ENCODE measurements around the gene FOXP1. TPM values are rescaled to one million over a fixed set of nuclear protein-coding genes. Genes with fewer than 3 reads are reported as not detected.

FOXP1 gene
- polyA plus RNA-seq, 1 donor from 2014 or later: 5.6 TPM

DNA sequence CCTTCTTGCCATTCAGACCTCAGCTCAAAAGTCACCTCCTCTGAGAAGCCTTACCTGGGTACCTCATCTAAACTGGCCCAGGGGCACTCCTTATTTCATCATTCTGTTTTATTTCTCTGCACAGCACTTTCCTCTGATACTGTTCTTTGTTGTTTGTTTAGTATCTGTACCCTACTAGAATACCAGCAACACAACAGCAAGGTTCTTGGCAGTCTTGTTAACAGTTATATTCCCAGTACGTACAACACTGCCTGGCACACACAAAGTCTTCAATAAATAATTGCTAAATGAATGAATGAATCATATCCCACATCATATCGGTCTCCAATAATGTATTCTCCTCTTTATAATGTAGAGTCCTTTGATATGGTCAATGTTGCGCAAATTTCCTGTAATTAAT is 188.1 kb downstream of the FOXP1 start:
- H3K4me2 ChIP-seq (ENCODE audit: low read length): no peak overlapping the region
- TF ChIP-seq SMC3 (conservative IDR thresholded peaks at IDR 0.05; ENCODE audit: poor library complexity) (no peak), EP300 (conservative IDR thresholded peaks at IDR 0.05; ENCODE audit: poor library complexity, severe bottlenecking) (no peak), POLR2AphosphoS5 (IDR thresholded peaks at IDR 0.05) (no peak), MXI1 (conservative IDR thresholded peaks at IDR 0.05; ENCODE audit: poor library complexity, severe bottlenecking) (no peak), RAD21 (conservative IDR thresholded peaks at IDR 0.05) (no peak)
- TF ChIP-seq, protein P1, sequence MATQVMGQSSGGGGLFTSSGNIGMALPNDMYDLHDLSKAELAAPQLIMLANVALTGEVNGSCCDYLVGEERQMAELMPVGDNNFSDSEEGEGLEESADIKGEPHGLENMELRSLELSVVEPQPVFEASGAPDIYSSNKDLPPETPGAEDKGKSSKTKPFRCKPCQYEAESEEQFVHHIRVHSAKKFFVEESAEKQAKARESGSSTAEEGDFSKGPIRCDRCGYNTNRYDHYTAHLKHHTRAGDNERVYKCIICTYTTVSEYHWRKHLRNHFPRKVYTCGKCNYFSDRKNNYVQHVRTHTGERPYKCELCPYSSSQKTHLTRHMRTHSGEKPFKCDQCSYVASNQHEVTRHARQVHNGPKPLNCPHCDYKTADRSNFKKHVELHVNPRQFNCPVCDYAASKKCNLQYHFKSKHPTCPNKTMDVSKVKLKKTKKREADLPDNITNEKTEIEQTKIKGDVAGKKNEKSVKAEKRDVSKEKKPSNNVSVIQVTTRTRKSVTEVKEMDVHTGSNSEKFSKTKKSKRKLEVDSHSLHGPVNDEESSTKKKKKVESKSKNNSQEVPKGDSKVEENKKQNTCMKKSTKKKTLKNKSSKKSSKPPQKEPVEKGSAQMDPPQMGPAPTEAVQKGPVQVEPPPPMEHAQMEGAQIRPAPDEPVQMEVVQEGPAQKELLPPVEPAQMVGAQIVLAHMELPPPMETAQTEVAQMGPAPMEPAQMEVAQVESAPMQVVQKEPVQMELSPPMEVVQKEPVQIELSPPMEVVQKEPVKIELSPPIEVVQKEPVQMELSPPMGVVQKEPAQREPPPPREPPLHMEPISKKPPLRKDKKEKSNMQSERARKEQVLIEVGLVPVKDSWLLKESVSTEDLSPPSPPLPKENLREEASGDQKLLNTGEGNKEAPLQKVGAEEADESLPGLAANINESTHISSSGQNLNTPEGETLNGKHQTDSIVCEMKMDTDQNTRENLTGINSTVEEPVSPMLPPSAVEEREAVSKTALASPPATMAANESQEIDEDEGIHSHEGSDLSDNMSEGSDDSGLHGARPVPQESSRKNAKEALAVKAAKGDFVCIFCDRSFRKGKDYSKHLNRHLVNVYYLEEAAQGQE (IDR thresholded peaks at IDR 0.05; ENCODE audit: borderline replicate concordance): no peak
- TF ChIP-seq, protein P2, sequence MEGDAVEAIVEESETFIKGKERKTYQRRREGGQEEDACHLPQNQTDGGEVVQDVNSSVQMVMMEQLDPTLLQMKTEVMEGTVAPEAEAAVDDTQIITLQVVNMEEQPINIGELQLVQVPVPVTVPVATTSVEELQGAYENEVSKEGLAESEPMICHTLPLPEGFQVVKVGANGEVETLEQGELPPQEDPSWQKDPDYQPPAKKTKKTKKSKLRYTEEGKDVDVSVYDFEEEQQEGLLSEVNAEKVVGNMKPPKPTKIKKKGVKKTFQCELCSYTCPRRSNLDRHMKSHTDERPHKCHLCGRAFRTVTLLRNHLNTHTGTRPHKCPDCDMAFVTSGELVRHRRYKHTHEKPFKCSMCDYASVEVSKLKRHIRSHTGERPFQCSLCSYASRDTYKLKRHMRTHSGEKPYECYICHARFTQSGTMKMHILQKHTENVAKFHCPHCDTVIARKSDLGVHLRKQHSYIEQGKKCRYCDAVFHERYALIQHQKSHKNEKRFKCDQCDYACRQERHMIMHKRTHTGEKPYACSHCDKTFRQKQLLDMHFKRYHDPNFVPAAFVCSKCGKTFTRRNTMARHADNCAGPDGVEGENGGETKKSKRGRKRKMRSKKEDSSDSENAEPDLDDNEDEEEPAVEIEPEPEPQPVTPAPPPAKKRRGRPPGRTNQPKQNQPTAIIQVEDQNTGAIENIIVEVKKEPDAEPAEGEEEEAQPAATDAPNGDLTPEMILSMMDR (IDR thresholded peaks at IDR 0.05; ENCODE audit: poor library complexity, severe bottlenecking): no peak
- no peaks in the 10 kb centered on the region for H3K36me3 ChIP-seq (ENCODE audit: insufficient read depth, low read length)
- no peak overlapping the region for H3K9ac ChIP-seq (ENCODE audit: low read length)
- no peaks in the 10 kb centered on the region for H3K27me3 ChIP-seq (ENCODE audit: insufficient read depth, low read depth, low read length)
- H3F3A ChIP-seq (ENCODE audit: insufficient read depth, low read length, poor library complexity, severe bottlenecking): no peaks in the 10 kb centered on the region
- no peak overlapping the region for H3K27ac ChIP-seq (ENCODE audit: low read length)
- H3K9me2 ChIP-seq (ENCODE audit: insufficient read depth, low read length): no peaks in the 10 kb centered on the region
- no peaks in the 10 kb centered on the region for H3K79me2 ChIP-seq (replicated peaks; ENCODE audit: insufficient read depth, low read length)
- no peaks in the 10 kb centered on the region for H4K20me1 ChIP-seq (ENCODE audit: insufficient read depth)
- no peaks in the 10 kb centered on the region for H3K9me3 ChIP-seq (ENCODE audit: low read length)
- H2AFZ ChIP-seq (ENCODE audit: low read depth, low read length): no peak overlapping the region
- H3K4me3 ChIP-seq (ENCODE audit: low read length): no peak overlapping the region

DNA sequence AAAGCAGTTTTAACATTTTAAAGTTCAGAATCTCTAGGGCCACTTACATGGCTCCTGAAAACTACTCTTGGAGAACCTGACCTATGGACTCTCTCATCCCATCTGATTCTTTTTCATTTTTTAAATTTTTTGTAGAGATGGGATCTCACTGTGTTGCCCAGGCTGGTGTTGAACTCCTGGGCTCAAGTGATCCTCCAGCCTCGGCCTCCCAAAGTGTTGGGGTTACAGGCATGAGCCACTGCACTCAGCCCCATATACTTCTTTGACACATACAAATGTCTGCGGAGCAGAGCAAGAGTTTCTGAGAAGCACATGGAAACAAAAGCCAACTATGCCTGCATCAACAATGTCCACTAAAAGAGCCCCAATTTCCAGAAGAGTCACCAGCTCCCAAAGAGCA is 189.8 kb downstream of the FOXP1 start:
- Histone ChIP-seq H3K9me2 (ENCODE audit: insufficient read depth, low read length) (no peaks in the 10 kb centered on the region), H3K9me3 (ENCODE audit: low read length) (no peaks in the 10 kb centered on the region), H4K20me1 (ENCODE audit: insufficient read depth) (no peaks in the 10 kb centered on the region), H3K27me3 (ENCODE audit: insufficient read depth, low read depth, low read length) (no peaks in the 10 kb centered on the region), H3K79me2 (replicated peaks; ENCODE audit: insufficient read depth, low read length) (no peaks in the 10 kb centered on the region), H3K9ac (ENCODE audit: low read length) (no peak overlapping the region), H2AFZ (ENCODE audit: low read depth, low read length) (no peak overlapping the region), H3K4me2 (ENCODE audit: low read length) (no peak overlapping the region), H3K27ac (ENCODE audit: low read length) (no peak overlapping the region), H3F3A (ENCODE audit: insufficient read depth, low read length, poor library complexity, severe bottlenecking) (no peaks in the 10 kb centered on the region), H3K36me3 (ENCODE audit: insufficient read depth, low read length) (no peaks in the 10 kb centered on the region), H3K4me3 (ENCODE audit: low read length) (no peak overlapping the region)
- TF ChIP-seq, protein P1 (IDR thresholded peaks at IDR 0.05; ENCODE audit: borderline replicate concordance): no peak
- TF ChIP-seq EZH2 (IDR thresholded peaks at IDR 0.05; ENCODE audit: borderline replicate concordance, insufficient read depth, low read length, poor library complexity, severe bottlenecking) (no peak), MXI1 (conservative IDR thresholded peaks at IDR 0.05; ENCODE audit: poor library complexity, severe bottlenecking) (no peak), TAF1 (IDR thresholded peaks at IDR 0.05; ENCODE audit: low read depth) (no peak), RAD21 (conservative IDR thresholded peaks at IDR 0.05) (no peak), POLR2AphosphoS5 (IDR thresholded peaks at IDR 0.05) (no peak), SMC3 (conservative IDR thresholded peaks at IDR 0.05; ENCODE audit: poor library complexity) (no peak), EP300 (conservative IDR thresholded peaks at IDR 0.05; ENCODE audit: poor library complexity, severe bottlenecking) (no peak)
- TF ChIP-seq, protein P2 (IDR thresholded peaks at IDR 0.05; ENCODE audit: poor library complexity, severe bottlenecking): no peak
